NCI-H524 treated with DMSO at 0.1 percent for 48 hours (cell line): Measurements from ENCODE around the gene EYA4.

Source experiments
- DNase-seq: peaks from one replicate; lab custom pipeline; 2025; lab: John Stamatoyannopoulos, UW

The EYA4 gene

DNA sequence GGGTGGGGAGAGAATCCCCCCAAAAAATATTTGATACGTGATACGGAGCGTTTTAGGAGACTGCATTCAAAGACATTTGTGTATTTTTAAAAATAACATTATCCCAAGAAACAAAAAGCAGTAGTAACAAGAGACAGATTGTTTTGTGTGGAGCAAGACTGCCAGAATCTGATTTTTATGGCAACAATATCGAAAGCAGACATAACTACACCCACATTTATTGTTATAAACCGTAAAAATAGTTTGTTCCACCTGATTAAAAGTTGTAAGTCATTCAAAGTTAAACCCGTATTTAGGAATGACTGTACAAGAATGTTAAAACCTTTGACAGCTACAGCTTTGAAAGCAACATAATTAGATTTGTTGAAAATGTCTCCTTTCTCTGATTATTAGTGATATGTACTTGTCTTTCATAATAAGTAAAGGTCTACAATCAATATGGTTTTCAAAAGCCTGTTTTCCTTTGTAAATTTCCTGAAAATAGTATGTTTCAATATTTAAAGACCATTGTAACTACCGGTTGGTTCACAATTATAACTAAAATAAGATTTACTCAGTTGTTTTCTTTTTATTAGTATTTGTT is 2.7 kb downstream of the EYA4 start:
- DNase-seq = no peak

DNA sequence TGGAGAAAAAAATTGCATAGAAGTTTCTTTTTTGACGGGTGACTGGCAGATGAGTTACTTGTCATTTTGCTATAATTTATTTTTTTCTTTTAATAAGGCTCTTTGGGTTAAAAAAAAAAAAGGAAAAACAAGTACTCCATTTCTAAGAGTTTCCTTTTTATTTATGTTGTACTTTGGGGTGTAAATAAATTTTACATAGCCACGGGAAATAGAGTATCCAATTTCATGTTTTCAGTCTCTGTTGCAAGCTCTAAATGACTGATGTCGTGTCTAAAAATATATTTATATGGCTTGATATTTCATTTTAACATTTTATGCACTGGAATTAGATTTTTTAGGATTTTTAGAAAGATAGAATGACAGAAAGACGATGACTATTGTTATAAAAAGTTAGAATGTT is 3.4 kb downstream of the EYA4 start:
- no peak for DNase-seq

DNA sequence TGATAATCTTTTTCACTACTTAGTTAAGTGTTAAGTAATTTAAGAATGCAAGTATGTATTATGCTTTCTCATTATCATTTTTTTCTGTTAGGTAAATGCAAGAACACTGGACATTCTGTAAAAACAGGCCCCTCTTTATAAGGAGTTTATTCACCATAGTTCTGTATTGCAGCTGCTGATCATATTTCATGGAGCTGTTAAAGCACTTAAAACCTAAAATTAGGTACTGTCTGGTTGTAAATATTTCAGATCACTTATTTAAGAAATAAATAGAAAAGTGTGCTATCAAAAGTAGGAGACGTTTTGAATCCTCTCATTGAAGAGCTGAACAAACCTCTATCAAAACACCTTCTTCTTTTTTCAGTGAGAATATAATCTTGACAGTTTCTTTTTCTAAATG is 3.9 kb downstream of the EYA4 start:
- DNase-seq = no peak

DNA sequence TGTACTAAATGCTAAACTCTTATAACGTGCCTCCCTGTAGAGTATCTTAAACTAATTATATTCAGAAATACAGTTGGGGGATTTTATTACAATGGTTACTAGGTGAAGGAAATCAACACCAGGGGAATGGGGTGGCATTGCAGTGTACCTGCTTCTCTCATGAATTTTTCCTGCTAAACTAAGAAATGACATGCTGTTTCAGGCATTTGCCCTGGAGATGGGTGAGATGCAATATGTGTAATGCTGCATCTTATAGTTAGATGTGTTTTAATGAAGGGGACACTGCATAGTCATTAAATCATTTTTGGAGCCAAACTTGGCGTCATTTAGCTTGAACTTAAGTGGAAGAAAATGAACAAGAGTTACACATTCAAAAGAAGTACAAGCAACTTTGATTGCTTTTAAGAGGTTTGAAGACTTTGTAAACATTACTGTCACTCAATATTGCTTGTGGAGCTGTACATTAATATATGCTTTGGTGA is 4.3 kb downstream of the EYA4 start:
- no peak for DNase-seq

DNA sequence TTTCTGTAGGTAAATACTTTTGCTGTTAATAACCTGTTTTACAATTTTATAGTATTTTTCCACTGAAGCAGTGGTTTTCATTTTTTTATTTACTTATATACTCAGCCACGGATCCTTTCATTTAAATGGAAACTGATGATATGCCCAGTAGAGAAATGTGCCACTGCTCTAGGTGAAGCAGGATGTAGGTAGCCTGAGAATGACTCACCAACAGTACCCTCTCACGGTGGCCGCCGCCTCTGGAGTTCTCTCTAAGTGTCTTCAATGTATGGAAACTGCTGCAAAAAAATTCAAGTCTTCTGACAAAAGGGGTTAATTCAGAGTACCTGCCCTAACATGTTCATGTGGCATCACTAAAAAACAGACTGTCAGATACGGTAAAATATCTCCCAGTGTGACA is 6.4 kb downstream of the EYA4 start:
- DNase-seq = no peak

DNA sequence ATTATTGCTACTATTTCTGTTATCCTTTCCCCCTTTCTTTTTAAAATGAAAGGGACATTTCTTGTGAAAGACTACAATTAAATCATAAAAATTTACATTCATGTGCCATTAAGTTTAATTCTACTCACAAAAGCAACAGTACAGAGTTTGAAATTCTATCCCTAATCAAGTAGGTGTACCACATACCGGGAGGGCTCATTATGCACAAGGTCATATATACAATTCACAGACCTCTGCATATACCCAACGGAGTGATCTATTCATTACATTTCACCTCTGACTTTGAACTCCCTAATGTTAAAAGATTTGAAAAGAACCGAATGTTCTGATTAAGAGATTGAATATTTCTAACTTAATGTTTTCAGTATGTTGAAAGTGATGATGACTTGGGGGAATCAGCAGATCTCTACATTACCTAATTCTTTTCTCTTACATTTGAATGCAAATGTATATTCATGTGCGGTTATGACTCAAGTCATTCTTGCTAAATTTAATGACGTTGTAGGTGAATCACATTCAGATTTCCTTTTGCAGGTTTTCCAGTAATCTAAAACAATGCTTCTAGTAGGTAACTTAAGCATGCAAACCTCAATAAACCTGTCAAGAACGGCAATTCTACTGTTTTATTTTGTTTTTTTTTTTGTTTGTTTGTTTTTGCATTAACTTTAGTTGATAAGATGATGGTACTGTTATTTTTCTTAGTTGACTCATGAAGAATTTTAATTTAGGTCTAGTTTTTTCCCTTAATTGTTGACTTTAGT is 7.3 kb downstream of the EYA4 start:
- no peak for DNase-seq

DNA sequence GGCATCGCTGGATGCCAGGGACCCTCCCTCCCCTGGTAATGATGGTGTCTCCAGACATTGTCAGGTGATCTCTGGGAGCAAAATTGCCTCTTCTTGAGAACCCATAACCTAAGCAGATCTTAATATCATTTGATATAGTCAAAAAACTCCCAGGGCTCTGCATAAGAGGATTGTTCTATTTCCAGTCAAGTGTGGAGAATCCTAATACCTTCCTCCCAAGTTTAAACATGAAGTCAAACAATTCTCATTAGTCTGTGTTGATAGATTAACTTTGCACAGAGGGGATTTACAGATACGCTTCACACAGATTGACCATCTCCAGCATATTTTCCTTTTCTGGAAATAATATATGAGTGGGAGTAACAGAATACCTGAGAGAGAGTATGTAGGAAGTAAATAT is 10.5 kb downstream of the EYA4 start:
- no peak for DNase-seq

DNA sequence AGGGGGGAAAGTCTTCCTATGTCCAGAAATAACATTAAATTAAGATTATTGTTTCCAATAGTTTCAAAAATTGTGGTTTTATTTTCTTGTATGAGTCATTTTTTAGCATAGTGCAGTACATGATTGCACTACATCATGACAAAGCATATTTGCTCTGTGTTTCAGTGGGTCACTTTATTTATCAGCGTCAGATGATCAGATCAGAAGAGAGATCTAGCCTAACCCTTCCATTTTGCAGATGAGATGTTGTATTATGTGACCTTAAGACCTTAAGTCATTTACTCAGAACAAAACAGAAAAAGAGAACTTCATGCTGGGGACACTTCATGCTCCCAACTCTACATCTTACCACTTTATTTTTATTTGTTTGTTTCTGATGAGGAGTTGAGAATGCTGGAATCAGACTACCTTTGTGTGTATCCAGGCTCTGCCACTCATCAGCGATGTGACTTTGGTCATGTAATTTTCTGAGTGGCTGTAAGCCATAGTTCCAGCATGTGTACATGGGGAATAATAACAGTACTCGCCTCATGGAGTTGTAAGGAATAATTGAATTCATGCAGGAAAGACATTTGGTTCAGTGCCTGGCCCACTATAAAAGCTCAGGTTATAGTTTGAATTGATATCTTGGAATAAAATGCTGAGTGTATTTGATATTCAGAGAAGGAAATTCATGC is 13.5 kb downstream of the EYA4 start:
- no peak for DNase-seq

DNA sequence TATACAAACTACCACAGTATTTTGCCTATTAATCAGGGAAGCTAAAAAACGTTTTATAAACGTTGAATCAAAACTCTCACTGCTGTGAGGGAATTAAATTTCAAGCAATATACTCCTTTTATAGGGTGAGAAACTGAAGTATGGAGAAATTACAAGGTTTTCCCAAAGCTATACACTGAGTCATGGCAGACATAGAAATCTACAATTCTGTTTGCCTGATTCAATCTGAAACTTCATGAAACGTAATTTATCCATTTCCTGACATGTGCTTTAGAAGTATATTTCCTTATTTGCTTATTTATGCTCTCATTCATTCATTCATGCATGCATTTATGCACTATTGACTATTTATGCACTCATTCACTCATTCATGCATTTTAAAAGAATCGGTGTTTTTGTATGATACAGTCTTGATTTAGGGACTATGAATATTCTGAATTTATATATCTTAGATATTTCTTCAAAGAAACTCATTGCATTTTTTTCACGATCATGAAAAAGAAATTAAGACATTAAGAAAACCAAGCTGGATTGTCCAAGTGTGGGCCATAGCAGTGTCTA is 16.5 kb downstream of the EYA4 start:
- DNase-seq = no peak

DNA sequence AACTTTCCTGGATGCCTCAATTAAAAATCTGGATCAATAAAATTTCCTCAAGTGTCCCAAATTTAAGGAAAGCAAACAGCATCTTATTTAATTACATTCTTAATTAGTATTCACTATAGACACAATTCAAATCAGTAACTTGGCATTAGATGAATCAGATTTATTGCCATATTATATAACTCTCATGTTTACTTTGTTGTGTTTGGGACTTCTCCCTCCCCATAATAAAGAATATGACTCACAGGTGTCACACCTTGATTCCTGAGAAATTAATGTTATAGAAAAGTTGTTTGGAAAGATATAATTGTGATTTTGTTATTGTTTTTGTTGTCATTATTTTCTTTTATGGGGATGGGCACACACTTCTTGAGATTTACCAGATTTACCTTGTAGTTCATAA is 18.4 kb downstream of the EYA4 start:
- no peak for DNase-seq

DNA sequence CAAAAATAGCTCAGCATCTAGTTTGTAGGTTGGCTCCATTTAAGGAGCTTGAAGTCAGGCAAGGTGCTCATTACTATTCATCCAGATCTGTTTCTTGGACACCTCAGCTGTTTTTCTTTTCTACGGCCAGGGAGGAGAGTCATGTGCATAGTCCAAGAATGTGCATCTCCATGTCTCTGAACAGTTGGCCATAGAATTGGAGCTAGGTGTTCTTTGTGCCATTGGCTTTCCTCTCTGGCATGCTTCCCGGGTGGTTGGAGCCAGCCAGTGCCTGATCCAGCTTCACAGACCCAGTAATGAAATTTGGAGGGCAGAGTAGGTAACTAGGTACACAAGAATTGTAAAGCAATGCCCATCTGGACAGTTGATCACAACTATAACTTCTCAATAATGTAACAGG is 21.6 kb downstream of the EYA4 start:
- no peak for DNase-seq

DNA sequence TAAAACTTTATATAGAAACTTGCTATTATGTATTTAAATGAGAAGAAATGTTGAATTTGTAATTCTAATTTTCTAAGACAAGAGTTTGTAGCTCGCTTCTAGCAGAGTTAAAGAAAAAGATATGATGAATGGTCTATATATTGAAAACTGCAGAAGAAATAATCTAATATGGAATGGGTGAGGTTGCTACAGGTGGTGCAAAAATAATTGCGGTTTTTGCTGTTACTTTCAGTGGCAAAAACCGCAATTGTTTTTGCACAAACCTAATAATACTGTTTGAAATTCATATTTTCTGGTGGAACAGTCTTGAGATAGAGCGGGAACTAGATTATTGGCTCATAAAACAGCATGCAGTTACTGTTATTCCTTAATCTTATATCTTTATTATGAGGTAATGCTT is 23.9 kb downstream of the EYA4 start:
- DNase-seq = no peak

DNA sequence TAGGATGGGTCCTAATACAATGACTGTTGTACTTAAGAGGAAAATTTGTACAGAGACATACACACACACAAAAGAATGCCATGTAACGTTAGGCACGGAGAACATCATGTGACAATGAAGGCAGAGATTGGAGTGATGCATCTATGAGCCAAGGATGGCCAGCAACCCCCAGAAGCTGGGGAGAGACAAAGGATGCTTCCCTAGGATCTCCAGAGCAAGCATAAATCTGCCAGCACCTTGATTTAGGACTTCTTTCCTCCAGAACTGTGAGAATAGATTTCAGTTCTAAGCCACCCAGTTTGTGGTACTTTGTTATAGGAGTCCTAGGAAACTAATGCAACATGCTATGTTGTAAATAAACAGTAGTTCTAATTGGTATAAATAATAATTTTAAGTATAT is 25.0 kb downstream of the EYA4 start:
- no peak for DNase-seq

DNA sequence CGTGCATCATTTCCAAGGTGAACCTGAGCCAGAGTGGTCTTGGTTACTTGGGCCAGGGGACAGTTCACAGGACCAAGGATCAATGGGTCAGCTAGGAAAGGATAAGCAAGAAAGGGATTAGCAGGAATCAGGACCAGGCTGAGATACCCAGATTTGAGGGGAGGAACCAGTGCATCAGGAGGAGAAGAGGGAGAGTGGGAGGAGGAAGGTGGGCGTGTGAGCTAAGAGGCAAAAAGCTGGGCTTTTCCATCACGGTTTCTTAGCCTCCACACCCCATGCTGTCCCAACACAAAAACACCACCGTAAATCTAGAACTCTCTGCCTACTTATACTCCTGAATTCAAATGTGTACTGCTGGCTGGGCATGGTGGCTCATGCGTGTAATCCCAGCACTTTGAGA is 27.5 kb downstream of the EYA4 start:
- DNase-seq = no peak

DNA sequence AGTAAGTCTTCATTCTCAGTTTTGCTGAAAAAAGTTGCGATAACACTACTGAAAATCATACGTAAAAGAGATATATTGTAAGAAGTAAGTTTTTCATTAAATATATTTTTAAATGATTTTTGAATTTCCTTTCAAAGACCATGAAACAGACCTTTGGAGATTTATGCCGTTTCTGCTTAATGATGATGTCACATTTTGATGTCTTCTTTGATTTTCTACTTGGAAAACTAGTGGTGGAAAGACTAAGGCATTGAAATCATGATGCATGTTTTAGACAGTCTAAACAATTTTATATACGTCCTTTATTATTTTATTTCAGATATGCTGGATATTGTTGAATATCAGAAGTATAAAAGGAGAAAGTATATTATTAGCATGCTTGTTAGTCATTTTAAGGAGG is 33.7 kb downstream of the EYA4 start:
- no peak for DNase-seq

DNA sequence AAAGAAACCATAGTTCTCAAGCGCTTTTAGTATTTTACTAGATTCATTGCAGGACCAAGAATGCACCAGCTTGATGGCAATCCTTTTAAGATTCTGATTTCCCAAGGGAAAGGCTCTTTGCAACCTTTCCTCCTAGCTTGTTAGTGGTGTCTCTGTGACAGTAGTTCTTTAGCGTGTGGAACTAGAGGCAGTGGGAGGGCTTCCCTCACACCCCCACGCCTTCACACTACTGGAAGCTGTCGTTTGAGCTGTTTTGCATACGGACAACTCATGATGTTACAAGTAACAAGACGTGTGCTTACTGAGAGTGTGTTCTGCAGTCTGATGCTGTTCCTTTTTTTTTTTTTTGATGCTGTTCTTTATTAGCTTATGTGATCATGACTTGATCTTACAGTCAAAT is 34.1 kb downstream of the EYA4 start:
- no peak for DNase-seq

DNA sequence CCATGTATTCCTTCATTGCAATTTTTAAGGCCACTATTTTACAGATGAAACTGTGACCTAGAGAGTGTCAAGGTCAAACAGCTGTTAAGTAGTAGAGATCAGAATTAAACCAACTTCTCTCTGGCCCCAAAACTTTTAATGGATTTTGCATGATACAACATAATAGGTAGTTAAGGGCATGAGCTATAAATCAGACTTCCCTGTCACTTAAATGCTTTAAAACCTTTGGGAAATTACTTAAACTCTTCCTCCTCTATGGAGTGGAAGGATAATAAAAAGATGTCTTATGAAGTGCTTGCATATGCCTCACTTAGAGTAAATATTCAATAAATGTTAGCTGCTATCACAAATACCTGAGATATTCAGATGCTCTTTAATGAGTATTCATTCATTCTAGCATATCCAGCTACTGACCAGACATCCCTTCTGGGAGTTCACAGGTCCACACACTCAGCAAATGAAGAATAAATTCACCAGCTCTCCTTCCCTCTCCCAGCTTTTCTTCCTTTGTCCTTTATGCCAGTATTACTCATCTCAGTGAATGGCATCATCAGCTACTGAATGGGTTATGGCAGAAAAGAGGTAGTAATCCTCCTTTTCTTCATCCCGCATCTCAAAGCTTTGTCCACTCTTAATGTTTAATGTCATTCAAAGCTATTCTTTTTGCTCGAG is 36.2 kb downstream of the EYA4 start:
- no peak for DNase-seq

DNA sequence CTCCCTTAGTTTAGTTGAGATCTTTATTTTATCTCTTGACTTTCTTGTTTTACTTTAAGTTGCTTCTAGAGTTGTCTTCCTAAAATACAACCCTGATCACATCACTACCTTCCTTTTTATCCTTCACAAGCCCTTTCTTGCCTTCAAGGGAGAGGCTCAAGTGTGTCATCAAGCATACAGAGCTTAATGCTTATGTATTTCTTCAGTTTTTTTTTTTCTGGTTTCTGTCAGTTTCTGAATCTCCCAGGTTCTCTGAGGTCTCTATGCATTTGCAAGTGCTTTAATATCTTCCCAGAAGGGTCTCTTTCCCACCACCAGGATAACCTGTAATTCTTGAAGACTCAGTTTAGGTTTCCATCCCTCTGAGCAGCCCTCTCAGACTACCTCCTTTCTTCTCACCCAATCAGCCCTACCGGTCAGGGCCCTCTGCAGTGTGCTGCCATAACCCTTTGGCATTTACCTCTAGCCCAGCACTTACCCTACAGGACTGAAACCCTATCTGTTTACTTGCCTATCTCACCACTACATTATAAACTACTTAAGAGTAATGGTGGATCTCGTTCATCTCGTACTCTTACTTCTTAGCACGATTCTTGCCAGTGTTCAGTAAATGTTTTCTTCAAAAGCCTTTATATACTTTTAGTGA is 36.9 kb downstream of the EYA4 start:
- no peak for DNase-seq

DNA sequence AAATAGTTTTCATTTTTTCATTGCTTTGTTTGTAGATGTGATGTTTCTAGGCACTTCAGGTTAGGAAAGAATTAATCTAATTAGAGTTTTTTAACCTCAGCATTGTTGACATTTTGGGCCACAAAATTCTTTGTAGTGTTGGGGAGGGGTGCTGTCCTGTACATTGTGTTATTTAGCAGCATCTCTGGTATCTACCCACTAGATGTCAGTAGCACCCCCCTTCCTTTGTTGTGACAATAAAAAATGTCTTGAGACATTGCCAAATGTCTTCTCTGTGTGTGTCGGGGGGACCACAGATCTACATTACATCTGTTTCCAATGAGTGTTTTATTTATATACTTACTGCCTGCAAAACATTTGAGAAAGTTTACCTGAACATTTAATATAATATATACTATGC is 45.6 kb downstream of the EYA4 start:
- no peak for DNase-seq

DNA sequence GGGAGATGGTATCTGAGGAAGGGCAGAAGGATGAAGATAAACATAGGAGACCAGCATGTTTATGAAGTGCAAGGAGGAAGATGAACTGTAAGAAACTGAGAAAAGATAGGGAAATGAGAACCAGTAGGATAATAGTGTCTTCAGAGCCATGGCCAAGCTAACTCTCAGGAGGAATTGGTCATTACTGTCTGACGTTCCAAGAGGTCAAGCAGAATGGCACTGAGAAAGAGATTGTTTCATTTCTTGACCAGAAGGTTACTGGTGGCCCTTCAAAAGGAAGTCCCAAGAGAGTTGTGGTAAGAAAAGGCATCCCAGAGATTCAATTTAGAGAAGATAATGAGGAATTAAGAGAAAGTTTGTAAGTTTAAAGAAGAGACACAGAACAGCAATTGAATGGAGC is 47.5 kb downstream of the EYA4 start:
- no peak for DNase-seq

DNA sequence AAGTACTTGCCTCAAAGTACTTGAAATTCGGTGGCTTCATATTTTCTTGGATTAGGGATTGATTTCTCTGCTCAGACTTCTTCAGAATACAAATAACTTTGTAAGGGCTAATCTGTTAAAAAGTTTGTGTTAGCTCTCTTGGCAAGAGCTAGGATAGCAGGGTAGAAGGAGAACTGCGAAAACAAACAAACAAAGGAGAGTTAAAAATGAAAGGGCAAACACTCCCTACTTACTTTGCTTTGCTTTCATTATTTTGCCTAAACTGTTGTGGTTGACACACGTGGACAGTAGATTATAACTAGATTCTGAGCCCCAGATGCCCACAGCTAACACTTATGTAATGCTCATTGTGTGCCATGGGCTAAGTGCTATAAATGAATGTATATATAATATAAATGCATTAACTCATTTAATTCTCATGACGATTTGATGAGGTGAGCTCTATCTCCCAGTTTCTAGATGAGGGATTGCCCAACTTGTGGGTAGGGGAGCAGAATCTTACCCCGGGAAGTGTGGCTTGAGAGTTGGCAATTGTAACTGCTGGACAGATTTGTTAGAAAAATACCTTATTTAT is 48.7 kb downstream of the EYA4 start:
- no peak for DNase-seq

DNA sequence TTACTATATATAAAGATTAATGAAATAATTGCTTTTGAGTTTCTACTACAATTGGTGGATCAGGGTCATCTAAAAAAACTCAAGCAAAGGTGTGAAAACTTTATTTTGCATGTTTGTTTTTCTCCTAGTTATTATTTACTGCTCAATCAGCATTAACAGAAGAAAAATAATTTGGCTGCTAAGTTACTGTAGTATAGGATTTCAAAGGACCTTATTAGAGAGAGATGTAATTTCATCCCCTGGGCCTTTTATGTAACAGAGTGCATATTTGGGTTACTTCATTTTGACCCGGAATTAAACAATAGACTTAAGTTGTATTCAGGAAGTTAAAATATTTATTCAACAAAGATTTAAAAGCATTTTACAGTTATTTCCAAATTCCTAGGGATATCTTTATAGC is 49.8 kb downstream of the EYA4 start:
- DNase-seq = no peak
